Osteocyte (in vitro differentiated cells): ENCODE results near the gene RAB3D. TPM values are rescaled to one million over a fixed set of nuclear protein-coding genes. Genes with fewer than 3 reads are reported as not detected.
A peak's percentile ranks its signal among the peaks of the same experiment; 100 is the strongest.
"Not testable (repeated sequence)": the region's sequence is repeated elsewhere in the genome, so short reads cannot be mapped to it uniquely, and the experiment has no call there.

Source experiments
- DNase-seq: peaks from one replicate; pipeline ENCODE4 v3.0.0; 2021; ENCODE audit warnings: mixed read lengths; ENCODE audit not compliant: unreplicated experiment; ENCODE audit errors: extremely low spot score
- H3K27ac Mint-ChIP-seq: one replicate; pipeline ENCODE4 v1.8.0; 2021; ENCODE audit warnings: mild to moderate bottlenecking, mixed read lengths; ENCODE audit not compliant: unreplicated experiment
- H3K27me3 Mint-ChIP-seq: one replicate; pipeline ENCODE4 v1.8.0; 2021; ENCODE audit warnings: mixed read lengths; ENCODE audit not compliant: unreplicated experiment
- H3K36me3 Mint-ChIP-seq: one replicate; pipeline ENCODE4 v1.8.0; 2021; ENCODE audit warnings: mixed read lengths; ENCODE audit not compliant: unreplicated experiment
- H3K4me1 Mint-ChIP-seq: one replicate; pipeline ENCODE4 v1.8.0; 2021; ENCODE audit warnings: mixed read lengths; ENCODE audit not compliant: unreplicated experiment
- H3K4me3 Mint-ChIP-seq: one replicate; pipeline ENCODE4 v1.8.0; 2021; ENCODE audit warnings: mild to moderate bottlenecking, moderate library complexity, mixed read lengths; ENCODE audit not compliant: unreplicated experiment
- H3K9me3 Mint-ChIP-seq: one replicate; pipeline ENCODE4 v1.8.0; 2021; ENCODE audit warnings: mixed read lengths; ENCODE audit not compliant: unreplicated experiment
- total RNA-seq: library from RNA; stranded (reverse); gene quantifications from 2 replicates; pipeline ENCODE4 v1.2.1, GENCODE V29; 2021
- TF ChIP-seq, protein P1 (sequence below): fragments of 200-600 bp; sonication (generic); IDR thresholded peaks from 2 replicates; pipeline ENCODE4 v1.5.0; 2021; ENCODE audit warnings: antibody characterized with exemption, mild to moderate bottlenecking, moderate library complexity

RAB3D gene
- total RNA-seq, 1 donor from 2014 or later = 4.3 TPM

GRCh38 chr19:11338569-11339253 lies 746 bp downstream of the RAB3D start:
- H3K27ac Mint-ChIP-seq = peak overlapping the region; percentile 34
- peaks cover 17% of the 10 kb centered on the region for H3K4me1 Mint-ChIP-seq
- peak overlapping the region; percentile 63 for H3K4me3 Mint-ChIP-seq
- TF ChIP-seq, protein P1, sequence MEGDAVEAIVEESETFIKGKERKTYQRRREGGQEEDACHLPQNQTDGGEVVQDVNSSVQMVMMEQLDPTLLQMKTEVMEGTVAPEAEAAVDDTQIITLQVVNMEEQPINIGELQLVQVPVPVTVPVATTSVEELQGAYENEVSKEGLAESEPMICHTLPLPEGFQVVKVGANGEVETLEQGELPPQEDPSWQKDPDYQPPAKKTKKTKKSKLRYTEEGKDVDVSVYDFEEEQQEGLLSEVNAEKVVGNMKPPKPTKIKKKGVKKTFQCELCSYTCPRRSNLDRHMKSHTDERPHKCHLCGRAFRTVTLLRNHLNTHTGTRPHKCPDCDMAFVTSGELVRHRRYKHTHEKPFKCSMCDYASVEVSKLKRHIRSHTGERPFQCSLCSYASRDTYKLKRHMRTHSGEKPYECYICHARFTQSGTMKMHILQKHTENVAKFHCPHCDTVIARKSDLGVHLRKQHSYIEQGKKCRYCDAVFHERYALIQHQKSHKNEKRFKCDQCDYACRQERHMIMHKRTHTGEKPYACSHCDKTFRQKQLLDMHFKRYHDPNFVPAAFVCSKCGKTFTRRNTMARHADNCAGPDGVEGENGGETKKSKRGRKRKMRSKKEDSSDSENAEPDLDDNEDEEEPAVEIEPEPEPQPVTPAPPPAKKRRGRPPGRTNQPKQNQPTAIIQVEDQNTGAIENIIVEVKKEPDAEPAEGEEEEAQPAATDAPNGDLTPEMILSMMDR = no peak
- no peaks in the 10 kb centered on the region for H3K9me3 Mint-ChIP-seq
- no peaks in the 10 kb centered on the region for H3K27me3 Mint-ChIP-seq
- H3K36me3 Mint-ChIP-seq = peaks cover 4% of the 10 kb centered on the region
- DNase-seq = no peak

DNA sequence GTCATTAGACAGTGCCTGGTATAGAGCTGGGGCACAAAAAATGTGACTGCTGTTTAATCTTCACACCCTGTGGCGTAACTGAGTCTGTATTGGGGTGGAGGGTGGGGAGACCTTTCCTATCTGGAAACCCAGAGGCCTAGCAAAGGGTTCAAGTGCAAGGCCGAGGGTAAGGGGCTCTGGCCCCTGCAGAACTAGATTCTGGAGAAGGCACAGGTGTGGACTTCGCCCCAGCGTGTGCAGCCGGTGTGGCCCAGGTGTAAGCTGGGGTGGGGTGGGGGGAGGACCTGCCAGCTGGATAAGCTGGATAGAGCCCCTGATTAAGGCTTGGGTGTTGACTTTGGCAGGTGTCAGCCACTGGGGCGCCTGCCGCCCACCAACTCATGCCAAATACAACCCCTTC lies 1.3 kb downstream of the RAB3D start:
- peaks cover 4% of the 10 kb centered on the region for H3K36me3 Mint-ChIP-seq
- no peak overlapping the region for H3K27ac Mint-ChIP-seq
- TF ChIP-seq, protein P1 = no peak
- no peak overlapping the region for H3K4me3 Mint-ChIP-seq
- peaks cover 12% of the 10 kb centered on the region for H3K4me1 Mint-ChIP-seq
- no peak for DNase-seq
- H3K27me3 Mint-ChIP-seq = no peaks in the 10 kb centered on the region
- H3K9me3 Mint-ChIP-seq = no peaks in the 10 kb centered on the region

DNA sequence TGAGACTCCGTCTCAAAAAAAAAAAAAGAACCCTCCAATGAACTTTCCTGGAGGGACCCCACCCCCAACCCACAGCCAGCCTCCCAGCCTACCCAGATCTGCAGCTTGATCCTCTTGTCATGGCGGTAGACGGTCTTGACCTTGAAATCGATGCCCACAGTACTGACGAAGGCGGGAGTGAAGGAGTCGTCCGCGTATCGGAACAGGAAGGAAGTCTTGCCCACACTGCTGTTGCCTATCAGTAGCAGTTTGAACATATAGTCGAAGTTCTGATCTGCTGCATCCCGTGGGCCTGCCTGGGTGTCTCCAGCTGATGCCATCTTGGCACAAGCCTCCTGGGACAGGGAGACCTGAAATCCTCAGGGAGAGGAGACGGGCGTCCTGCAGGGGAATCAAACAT lies 2.4 kb downstream of the RAB3D start:
- DNase-seq = no peak
- TF ChIP-seq, protein P1 = no peak
- Mint-ChIP-seq H3K4me3 (no peak overlapping the region), H3K4me1 (peaks cover 11% of the 10 kb centered on the region), H3K36me3 (peaks cover 4% of the 10 kb centered on the region), H3K27ac (no peak overlapping the region), H3K9me3 (no peaks in the 10 kb centered on the region), H3K27me3 (no peaks in the 10 kb centered on the region)

DNA sequence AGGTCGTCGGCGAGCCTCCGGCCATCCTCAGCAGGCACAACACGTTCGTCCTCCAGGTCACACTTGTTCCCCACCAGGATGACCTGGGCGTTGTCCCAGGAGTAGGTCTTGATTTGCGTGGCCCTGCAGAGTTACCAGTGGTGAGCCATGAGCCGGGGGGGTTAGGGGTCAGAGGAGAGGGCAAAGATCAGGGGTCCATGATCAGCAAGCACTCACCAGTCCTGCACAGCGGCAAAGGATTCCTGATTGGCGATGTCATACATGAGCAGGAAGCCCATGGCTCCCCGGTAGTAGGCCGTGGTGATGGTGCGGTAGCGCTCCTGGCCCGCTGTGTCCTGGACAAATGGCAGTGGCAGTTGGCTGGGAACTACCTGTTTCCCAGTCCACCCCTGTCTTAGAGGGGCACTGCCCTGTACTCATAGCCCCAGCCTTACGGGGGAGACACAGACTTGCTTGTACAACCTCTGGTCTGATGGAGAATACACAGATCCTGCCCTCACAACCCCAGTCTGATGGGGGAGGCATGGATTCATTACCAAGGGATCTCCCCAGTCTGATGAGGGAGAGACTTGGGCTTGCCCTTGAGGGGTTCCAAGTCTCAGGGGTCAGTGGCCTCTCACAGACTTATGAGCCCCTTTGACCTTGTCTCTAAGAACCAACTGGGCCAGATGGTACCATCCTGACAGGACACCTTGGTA lies 3.9 kb downstream of the RAB3D start:
- no peak for DNase-seq
- H3K9me3 Mint-ChIP-seq = no peaks in the 10 kb centered on the region
- H3K4me3 Mint-ChIP-seq = no peak overlapping the region
- peaks cover 11% of the 10 kb centered on the region for H3K4me1 Mint-ChIP-seq
- no peaks in the 10 kb centered on the region for H3K27me3 Mint-ChIP-seq
- TF ChIP-seq, protein P1 = no peak
- H3K36me3 Mint-ChIP-seq = peaks cover 4% of the 10 kb centered on the region
- H3K27ac Mint-ChIP-seq = no peak overlapping the region

- not testable (repeated sequence) for H3K9me3 Mint-ChIP-seq, H3K4me1 Mint-ChIP-seq, H3K27me3 Mint-ChIP-seq, H3K4me3 Mint-ChIP-seq, DNase-seq, H3K36me3 Mint-ChIP-seq, H3K27ac Mint-ChIP-seq
Observed at GRCh38 chr19:11333838-11334237, 5.6 kb downstream of the RAB3D start.
